ENCODE data around the gene TNNI2.

DNA sequence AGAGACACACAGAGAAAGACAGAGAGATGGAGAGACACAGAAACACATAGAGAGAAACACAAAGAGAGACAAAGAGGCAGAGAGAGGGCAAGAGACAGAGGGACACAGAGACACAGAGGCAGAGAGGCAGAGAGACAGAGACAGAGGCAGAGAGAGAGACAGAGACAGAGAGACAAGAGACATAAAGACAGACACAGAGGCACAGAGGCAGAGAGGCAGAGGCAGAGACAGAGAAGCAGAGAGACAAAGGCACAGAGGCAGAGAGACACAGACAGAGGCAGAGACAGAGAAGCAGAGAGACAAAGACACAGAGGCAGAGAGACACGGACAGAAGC is 6.3 kb downstream of the TNNI2 start:
- TF ChIP-seq CTCF (conservative IDR thresholded peaks at IDR 0.05; ENCODE audit: low read depth, low read length) (no peak), EZH2 (IDR thresholded peaks at IDR 0.05; ENCODE audit: low read length, unreplicated experiment) (no peak)

Measured in PC-3 (cell line).